NCI-H748 (cell line): ENCODE data around the gene CARD8.
"Not testable (repeated sequence)": the region's sequence is repeated elsewhere in the genome, so short reads cannot be mapped to it uniquely, and the experiment has no call there.

ENCODE experiments used
- DNase-seq: peaks from one replicate; lab custom pipeline; 2025; ENCODE audit not compliant: unreplicated experiment; lab: John Stamatoyannopoulos, UW

The CARD8 gene, protein sequence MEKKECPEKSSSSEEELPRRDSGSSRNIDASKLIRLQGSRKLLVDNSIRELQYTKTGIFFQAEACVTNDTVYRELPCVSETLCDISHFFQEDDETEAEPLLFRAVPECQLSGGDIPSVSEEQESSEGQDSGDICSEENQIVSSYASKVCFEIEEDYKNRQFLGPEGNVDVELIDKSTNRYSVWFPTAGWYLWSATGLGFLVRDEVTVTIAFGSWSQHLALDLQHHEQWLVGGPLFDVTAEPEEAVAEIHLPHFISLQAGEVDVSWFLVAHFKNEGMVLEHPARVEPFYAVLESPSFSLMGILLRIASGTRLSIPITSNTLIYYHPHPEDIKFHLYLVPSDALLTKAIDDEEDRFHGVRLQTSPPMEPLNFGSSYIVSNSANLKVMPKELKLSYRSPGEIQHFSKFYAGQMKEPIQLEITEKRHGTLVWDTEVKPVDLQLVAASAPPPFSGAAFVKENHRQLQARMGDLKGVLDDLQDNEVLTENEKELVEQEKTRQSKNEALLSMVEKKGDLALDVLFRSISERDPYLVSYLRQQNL

DNA sequence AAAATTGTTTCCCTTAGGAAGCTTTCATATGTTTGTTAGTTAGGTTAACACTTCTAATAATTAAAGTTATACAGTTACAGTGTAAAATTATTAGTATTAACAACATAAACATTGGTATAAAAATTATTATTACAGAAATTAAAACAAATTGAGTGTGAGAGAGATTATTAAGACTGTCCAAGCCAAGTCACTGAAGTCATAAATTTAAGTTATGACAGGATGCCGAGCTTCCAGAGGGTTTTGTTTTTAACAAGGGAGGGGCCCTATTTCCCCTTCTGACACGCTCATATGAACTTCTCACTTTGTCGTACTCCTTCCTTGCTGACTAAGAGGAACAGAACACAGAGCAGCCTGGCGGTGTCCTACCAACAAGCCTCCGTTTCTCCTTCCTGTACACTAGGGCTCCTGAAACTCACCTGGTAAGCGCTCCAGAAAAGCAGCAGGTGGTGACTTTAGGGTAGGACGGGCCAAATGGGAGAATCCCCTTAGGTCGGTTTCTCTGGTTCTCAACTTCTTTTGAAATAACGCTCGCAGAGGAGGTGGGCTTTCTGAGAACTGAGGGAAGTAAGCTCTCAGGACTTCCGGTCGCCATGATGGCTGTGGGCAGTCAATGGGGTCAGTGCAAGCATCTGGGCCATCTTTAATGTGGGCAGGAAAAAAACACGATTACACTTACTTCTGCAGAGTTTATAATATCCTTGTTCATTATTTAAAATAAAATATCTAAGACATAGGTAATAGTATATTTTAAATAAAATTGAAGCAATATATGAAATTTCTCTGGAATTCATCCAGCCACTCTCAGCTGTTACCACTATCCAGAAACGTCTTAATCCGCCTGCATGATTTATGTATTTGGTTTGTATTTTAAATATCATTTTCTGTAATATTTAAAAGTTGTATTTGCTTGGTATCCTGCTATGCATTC is at the start of gene CARD8:
Gene CARD8 (minus strand): TSS at position 537 of the 928 bp plus-strand sequence. CDS start 14,892 bp downstream, outside the sequence.
- peak; percentile 96 for DNase-seq

DNA sequence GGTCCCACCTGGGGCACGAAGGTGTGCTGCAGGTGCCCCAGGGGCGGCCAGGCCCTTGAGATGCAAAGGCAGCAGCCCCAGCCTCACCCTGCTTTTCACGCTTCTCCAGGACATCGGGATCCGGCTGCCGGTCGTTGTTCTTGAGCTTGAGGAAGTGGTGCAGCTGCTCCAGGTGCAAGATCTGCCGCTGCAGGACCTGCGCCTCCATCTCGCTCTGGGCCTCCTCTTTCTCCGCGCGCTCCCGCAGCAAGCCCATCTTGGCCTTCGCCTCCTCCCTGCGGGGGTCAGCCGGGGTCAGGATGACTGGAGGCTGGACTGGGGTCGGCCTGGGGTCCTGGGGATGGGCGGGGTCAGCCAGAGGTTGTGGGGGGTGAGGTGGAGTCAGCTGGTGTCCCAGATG is 48.2 kb upstream of the CARD8 start:
- DNase-seq = no peak

DNA sequence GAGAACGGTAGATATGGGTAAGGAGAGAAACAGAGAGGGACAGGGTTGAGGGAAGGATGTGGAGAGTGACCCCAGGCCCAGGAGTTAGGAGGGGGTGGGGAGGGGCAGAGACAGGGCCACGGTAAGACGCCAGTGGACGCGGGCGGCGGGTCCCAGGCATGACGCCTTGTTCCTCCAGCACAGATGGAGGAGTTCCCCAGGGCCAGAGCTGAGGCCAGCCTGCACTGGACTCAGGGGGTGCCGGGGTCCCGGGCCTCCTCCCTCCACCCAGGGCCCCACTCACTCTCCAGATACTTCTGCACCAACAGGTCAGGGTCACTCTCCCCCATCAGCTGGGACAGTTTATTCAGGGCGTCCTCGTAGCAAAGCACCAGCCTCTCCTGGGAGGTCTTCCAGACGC is 47.7 kb upstream of the CARD8 start:
- DNase-seq = no peak

DNA sequence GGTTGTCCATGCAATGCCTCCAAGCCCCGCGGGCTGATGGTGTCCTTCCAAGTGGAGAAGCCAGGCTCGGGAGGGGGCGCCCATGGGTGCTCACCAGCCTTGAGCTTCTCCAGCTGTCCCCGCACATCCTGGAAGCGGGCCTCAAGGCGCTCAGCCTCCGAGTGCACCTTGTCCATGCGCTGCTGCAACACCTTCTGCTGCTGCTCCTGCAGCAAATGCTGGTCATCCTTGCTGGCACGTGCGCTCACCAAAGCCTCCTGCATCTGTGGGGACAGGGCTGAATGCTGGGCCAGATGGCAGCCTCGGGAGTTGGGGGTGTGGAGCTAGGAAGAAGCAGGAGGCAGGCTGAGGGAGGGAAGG is 46.9 kb upstream of the CARD8 start:
- no peak for DNase-seq

DNA sequence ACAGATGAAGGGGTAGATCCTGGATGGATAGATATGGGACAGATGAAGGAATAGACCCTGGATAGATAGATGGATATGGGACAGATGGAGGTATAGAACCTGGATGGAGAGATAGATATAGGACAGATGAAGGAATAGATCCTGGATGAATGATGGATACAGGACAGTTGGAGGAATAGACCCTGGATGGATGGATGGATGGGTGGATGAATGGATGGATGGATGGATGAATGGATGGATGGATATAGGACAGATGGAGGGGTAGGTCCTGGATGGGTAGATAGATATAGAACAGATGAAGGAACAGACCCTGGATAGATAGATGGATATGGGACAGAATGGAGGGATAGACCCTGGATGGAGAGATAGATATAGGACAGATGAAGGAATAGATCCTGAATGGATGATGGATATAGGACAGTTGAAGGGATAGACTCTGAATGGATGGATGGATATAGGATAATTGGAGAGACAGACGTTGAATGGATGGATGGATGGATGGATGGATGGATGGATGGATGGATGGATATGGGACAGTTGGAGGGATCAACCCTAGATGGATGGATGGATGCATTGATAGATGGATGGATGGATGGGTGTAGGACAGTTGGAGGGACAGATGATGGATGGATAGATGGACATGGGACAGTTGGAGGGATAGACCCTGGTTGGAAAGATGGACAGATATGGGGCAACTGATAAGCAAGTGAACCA is 46.3 kb upstream of the CARD8 start:
- no peak for DNase-seq

DNA sequence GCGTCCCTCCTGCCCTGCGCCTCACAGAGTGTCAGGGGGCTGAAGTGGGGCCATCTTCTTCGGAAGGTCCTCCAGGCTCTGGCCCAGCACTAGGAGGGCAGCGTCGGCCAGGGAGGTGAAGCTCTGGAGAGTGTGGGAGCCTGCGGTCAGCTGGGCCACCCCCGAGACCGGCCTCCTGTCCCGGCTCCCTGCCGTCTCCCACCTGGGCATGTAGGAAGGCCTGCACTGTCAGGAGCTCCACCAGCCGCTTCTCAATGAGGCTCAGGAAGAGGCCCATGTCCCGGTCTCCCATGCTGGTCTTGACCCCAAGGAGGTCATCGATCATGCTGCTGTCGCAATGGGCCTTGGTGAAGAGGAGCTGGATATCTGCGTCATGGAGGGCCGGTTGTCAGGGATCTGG is 42.3 kb upstream of the CARD8 start:
- no peak for DNase-seq

DNA sequence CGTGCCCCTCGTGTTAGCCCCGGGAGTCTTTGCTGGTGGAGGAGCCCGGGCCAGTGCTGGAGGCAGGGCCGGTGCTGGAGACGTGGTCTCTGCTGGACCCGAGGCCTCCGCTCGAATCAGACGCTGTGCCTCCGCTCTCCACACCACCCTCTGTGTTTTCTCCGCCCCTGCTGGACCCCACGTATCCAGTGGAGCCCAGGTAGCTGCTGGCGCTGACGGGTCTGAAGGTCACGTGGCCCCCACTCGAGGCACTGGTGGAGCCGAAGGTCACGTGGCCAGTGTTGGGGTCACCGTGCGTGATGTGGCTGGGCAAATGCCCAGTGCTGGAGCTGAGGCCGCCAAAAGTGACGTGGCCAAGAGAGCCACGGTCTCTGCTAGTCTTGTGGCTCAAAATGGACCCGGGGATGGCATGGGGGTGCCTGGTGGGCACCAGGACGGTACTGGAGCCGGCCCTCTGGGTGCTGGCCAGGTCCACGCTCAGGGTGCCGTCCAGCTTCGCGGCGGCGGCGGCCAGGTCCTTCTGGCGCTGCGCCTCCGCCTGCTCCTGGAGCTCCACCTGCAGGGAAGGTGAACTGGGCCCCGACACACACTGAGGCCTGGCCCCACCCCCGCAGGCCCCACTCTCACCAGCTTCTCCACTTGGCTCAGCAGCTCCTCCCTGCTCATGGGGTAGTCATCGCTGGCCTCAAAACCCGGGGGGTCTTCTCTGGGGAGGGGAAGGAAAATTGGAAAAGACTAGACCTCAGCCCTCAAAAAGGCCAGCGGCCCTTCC is 41.4 kb upstream of the CARD8 start:
- no peak for DNase-seq

DNA sequence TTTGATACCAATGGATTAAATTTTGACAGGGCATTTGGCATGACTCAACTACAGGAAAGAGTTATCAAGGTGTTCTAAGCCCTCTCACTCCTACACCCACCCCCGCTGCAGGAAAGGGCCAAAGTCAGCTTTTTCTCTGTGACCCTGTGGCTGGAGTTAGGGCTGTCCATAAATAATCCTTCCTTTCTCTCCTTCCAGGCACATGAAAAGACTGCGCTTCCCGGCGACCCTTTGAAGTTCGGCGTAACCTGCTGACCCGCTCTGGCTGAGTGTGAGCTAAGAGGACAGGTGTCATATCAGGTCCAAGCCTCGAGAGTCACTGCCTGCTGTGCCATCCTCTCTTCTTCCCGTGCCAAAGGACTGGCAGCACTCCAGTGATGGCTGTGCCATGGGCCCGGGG is 39.7 kb upstream of the CARD8 start:
- no peak for DNase-seq

DNA sequence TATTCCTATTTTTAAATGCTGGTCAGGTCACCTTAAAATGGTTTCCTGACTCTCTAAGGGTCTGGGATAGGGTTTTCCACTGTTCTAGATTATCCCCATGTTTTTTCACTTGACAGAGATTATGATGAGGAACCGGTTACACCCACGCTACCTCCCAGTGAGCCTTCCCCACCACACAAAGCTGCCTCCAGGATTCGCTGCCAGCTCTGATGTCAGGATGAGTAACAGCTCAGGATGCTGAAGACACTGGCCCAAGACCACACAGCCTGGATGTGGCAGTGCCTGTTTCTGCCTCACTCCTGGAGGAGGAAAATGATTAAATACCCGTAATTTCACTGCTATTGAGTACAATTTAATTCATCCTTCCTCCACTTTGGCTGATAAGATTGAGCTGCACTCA is 37.1 kb upstream of the CARD8 start:
- no peak for DNase-seq

DNA sequence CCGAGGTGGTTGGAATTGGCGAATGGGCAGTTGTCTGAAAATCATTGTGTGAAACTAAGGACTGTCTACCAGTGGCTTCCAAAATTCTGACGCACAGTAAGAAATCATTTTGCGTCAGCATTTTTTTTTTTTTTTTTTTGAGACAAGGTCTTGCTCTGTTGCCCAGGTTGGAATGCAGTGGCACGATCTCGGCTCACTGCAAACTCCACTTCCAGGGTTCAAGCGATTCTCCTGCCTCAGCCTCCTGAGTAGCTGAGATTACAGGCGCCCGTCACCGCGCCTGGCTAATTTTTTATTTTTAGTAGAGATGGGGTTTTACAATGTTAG is 35.7 kb upstream of the CARD8 start:
- DNase-seq = not testable (repeated sequence)

DNA sequence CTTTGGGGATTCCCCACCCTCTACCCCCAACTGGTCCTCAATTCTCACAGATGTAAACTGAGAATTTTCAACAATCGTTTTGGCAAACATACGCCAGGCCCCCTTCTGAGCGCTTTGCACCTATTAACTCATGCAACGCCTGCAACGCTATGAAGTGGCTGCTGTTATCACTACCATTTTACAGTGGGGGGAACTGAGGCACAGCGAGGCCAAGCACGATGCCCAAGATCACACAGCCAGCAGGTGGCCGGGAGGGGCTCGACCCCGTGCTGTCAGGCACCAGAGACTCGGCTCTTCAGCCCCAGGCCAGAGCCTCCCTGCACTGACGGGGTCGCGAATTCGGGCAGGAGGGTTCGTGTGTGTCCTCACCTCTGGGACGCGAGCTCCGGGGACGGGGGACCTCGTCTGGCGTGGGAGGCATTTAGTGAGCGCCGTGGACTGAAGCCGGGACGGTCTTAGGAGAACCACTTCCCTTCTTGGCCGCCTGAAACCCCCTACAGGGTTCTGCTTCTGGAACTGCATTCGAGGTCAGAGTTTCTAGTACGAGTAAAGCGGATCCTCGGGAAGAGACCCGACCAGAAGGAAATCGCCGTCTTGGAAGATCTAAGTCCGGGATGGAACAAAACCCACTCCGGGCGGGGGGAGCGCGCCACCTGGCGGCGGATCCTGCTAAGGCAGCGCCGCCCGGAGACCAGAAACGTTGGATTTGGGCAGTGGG is 35.2 kb upstream of the CARD8 start:
- DNase-seq = peak; percentile 66

DNA sequence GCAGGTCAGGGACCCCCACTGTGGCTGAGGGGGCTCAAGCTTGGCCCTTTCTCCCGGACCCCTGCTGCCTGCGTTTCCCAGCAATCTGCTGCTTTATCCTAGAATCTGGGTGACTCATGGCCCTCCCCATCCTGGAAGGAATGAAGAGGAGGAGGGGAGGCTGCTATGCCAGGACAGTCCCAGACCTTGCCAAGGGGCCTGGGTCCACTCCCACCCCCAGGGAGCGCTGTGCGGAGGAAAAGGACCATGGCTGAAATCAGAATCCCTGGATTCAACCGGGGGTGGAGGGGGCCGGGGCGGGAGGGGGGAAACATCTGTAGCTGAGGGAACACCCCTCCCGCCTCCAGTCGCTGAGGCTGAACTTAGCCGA is 34.7 kb upstream of the CARD8 start:
- no peak for DNase-seq

DNA sequence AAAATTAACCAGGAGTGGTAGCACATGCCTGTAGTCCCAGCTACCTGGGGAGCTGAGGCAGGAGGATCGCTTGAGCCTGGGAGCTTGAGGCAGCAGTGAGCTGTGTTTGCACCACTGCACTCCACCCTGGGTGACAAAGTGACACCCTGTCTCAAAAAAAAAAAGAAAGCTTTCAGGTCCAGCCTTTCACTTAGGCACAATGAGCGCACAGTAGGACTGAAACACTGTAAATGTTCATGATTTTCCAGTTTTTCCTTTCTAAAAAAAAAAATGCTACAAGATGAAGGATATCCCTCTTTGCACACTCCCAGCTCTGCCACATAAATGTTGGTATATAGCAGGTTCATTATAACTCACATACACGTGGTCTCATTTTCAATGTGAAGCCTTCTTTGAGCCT is 32.0 kb upstream of the CARD8 start:
- DNase-seq = no peak

DNA sequence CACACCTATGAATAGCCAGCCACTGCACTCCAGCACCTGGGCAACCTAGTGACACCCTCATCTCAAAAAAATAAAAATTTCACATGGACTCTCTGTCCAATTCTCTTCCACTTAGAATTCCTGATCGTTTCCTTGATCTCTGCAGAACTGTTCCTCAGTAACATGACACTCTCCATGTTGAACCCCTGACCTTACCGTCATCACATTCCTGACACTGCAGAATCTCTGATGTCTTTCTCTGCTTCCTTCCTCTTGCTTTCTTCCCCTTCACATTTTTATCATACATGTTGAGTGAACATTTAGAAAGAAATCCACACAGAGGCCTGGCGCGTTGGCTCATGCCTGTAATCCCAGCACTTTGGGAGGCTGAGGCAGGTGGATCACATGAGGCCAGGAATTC is 29.2 kb upstream of the CARD8 start:
- DNase-seq = no peak

DNA sequence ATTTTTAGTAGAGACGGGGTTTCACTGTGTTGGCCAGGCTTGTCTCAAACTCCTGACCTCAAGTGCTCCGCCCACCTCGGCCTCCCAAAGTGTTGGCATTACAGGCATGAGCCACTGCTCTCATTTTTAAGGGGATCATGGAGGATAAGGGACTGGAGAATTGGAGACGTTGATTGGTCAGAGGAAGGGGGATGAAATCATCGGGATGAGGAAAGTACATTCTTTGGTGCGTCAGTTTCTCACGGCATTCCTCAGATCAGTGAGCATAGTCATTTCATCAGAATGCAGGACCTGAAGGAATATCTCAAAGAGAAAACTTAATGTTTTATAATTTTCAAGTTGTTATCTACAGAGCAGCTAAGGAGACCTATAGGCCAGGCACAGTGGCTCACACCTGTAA is 28.2 kb upstream of the CARD8 start:
- DNase-seq = no peak

DNA sequence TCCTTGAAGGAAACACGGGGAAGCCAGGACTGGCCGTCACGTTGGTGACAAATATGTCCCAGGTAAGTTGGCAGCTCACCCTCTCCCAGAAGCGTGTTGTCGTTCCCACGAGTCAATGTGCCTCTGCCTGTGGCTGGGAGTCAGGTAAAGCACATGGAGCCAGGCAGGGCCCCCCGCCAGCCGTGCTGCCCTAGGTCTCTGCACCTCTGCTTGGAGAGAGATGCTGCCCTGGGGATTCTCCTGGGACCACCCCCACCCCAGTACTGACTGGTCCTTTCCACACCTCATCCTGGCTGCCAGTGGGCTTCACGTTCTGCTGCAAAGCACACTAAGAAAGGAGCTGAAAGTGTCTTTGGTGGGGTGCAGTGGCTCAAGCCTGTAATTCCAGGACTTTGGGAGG is 24.0 kb upstream of the CARD8 start:
- no peak for DNase-seq

DNA sequence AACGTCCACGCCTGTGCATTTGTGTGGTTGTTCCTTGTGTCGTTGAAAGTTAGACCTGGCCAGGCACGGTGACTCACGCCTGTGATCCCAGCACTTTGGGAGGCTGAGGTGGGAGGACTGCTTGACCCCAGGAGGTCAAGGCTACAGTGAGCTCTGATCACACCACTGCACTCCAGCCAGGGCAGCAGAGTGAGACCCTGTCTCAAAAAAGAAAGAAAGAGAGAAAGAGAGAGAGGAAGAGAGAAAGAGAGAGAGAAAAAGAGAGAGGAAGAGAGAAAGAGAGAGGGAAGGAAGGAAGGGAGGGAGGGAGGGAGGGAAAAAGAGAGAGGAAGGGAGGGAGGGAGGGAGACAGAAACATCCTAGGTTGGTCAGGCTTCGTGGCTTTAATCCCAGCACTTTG is 19.2 kb upstream of the CARD8 start:
- no peak for DNase-seq

DNA sequence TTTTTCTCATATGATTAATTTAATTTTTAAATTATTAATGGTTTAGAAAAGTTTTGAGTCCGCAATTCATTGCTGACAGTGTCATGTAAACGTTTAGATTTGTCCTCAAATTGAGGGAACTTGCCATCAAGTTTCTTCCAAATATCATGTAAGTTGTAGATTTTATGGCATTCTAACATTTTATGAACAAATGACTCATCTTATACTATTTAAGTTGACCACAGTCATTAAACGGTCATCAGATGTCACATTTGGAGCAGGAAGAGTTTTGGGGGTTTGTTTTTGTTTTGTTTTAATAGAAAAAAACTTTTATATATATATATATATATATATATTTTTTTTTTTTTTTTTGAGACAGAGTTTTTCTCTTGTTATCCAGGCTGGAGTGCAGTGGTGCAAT is 18.5 kb upstream of the CARD8 start:
- no peak for DNase-seq

DNA sequence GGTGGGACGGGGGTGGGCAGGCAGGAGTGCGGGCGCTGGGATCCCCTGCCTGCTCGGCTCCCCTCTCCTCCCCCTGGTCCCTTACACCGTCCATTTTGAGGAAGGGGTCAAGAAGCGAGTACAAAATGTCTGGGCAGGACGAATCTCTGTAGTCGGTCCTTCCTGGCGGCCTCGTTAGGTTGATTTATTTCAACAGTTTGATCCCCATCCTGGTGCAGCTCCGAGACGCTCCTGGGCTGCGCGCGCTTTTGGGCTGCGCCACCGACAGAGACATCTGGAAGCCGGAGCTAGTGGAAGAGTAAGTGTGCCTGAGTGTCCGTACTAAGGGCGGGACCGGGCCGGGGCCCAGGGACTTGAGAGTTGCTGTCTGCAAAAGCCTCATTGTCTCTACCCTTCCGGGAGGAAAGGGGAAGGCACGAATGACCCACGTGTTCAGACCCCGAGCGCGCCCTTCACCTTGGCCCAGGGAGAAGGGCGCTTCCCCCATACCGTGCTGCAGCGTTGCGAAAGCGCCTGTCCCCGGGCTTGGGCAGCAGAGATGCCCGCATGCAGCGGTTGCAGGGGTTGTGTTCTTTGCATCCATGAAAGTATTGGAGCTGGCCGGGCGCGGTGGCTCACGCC is 15.9 kb upstream of the CARD8 start:
- DNase-seq = peak; percentile 66

DNA sequence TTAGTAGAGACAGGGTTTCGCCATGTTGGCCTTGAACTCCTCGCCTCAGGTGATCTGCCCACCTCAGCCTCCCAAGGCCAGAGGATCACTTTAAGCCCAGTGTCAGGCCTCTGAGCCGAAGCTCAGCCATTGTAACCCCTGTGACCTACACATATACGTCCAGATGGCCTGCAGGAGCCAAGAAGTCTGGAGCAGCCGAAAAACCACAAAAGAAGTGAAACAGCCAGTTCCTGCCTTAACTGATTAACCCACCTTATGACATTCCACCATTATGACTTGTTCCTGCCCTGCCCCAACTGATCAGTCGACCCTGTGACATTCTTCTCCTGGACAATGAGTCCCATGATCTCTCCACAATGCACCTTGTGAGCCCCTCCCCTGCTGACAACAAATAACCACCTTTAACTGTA is 13.9 kb upstream of the CARD8 start:
- not testable (repeated sequence) for DNase-seq
